ENCODE data around the gene GBX1.

DNA sequence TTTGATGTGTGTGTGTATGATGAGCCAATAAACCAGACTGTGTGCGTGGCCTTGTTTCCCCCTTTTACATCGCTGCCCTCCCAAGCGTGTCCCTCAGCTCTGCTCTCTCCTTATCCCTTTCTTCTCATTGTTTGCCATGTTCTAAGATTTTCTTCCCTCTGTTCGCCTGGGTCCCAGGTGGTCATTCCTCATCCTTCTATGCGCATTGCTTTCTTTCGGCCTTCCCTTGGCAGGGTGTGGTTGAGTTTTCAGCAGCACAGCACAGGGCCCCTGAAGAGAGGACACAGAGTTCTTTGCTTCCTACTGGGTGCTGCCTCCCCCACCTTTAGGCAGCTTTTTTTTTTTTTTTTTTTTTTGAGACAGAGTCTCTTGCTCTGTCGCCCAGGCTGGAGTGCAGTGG is 23.1 kb downstream of the GBX1 start:
- TF ChIP-seq, protein P1, sequence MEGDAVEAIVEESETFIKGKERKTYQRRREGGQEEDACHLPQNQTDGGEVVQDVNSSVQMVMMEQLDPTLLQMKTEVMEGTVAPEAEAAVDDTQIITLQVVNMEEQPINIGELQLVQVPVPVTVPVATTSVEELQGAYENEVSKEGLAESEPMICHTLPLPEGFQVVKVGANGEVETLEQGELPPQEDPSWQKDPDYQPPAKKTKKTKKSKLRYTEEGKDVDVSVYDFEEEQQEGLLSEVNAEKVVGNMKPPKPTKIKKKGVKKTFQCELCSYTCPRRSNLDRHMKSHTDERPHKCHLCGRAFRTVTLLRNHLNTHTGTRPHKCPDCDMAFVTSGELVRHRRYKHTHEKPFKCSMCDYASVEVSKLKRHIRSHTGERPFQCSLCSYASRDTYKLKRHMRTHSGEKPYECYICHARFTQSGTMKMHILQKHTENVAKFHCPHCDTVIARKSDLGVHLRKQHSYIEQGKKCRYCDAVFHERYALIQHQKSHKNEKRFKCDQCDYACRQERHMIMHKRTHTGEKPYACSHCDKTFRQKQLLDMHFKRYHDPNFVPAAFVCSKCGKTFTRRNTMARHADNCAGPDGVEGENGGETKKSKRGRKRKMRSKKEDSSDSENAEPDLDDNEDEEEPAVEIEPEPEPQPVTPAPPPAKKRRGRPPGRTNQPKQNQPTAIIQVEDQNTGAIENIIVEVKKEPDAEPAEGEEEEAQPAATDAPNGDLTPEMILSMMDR (IDR thresholded peaks at IDR 0.05), result no peak
- TF ChIP-seq USF2 (CRISPR knock-in tag; IDR thresholded peaks at IDR 0.05) (no peak), OVOL2 (CRISPR knock-in tag; IDR thresholded peaks at IDR 0.05; ENCODE audit: borderline replicate concordance) (no peak), MXD4 (CRISPR knock-in tag; IDR thresholded peaks at IDR 0.05; ENCODE audit: borderline replicate concordance) (no peak)
